ENCODE results near the gene RBKS. TPM values are rescaled to one million over a fixed set of nuclear protein-coding genes. Genes with fewer than 3 reads are reported as not detected.

RBKS gene
- total RNA-seq, 1 experiment from 2014 or later, result 1.7 TPM

DNA sequence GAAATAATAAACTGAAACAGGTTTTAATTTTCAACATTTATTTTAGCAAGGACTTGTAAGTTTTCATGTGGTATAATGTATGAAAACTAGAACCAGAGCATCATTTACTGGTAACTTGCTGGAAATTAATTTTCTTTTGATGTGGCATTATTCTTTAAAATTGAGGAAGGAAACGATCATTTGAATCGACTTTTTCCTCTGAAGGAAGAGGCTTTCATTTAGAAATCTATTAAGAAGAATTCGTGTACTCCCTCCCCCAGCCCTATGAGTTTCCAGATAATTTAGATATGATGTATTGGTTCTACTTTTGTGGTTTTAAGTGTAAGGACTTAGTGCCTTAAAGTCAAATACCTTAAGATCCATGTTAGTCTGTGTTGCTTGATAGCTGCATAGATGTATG is 2.8 kb upstream of the RBKS start:
- Mint-ChIP-seq H3K9me3 (no peaks in the 10 kb centered on the region), H3K36me3 (no peaks in the 10 kb centered on the region), H3K4me3 (no peak overlapping the region), H3K4me1 (peaks cover 8% of the 10 kb centered on the region), H3K27ac (no peak overlapping the region), H3K27me3 (ENCODE audit: low read depth) (no peaks in the 10 kb centered on the region)
- DNase-seq (ENCODE audit: low spot score) (no peak), ATAC-seq (no peak)
- ChIA-PET CTCF (no interaction called here), POLR2A (no interaction called here)
- TF ChIP-seq IRF2 (CRISPR knock-in tag; IDR thresholded peaks at IDR 0.05; ENCODE audit: borderline replicate concordance, low read depth) (no peak), OVOL2 (CRISPR knock-in tag; IDR thresholded peaks at IDR 0.05; ENCODE audit: borderline replicate concordance) (no peak), MXD4 (CRISPR knock-in tag; IDR thresholded peaks at IDR 0.05; ENCODE audit: borderline replicate concordance) (no peak), ZNF232 (CRISPR knock-in tag; IDR thresholded peaks at IDR 0.05) (no peak), ZNF671 (CRISPR knock-in tag; IDR thresholded peaks at IDR 0.05) (no peak), ERG (CRISPR knock-in tag; IDR thresholded peaks at IDR 0.05) (no peak), CDX4 (CRISPR knock-in tag; IDR thresholded peaks at IDR 0.05; ENCODE audit: borderline replicate concordance) (no peak), ZNF425 (CRISPR knock-in tag; conservative IDR thresholded peaks at IDR 0.05) (no peak), ATF2 (CRISPR knock-in tag; IDR thresholded peaks at IDR 0.05; ENCODE audit: borderline replicate concordance, low read depth) (no peak), ZNF396 (CRISPR knock-in tag; IDR thresholded peaks at IDR 0.05; ENCODE audit: borderline replicate concordance) (no peak), SOX15 (CRISPR knock-in tag; IDR thresholded peaks at IDR 0.05) (no peak), RELA (CRISPR knock-in tag; IDR thresholded peaks at IDR 0.05; ENCODE audit: borderline replicate concordance) (no peak), ZNF512 (CRISPR knock-in tag; IDR thresholded peaks at IDR 0.05; ENCODE audit: borderline replicate concordance) (no peak), FOXJ3 (CRISPR knock-in tag; IDR thresholded peaks at IDR 0.05; ENCODE audit: borderline replicate concordance) (no peak), ZNF121 (CRISPR knock-in tag; IDR thresholded peaks at IDR 0.05) (no peak), RORB (CRISPR knock-in tag; IDR thresholded peaks at IDR 0.05) (no peak)
- TF ChIP-seq, protein P1, sequence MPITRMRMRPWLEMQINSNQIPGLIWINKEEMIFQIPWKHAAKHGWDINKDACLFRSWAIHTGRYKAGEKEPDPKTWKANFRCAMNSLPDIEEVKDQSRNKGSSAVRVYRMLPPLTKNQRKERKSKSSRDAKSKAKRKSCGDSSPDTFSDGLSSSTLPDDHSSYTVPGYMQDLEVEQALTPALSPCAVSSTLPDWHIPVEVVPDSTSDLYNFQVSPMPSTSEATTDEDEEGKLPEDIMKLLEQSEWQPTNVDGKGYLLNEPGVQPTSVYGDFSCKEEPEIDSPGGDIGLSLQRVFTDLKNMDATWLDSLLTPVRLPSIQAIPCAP (CRISPR knock-in tag; IDR thresholded peaks at IDR 0.05), result no peak
- TF ChIP-seq, protein P2, sequence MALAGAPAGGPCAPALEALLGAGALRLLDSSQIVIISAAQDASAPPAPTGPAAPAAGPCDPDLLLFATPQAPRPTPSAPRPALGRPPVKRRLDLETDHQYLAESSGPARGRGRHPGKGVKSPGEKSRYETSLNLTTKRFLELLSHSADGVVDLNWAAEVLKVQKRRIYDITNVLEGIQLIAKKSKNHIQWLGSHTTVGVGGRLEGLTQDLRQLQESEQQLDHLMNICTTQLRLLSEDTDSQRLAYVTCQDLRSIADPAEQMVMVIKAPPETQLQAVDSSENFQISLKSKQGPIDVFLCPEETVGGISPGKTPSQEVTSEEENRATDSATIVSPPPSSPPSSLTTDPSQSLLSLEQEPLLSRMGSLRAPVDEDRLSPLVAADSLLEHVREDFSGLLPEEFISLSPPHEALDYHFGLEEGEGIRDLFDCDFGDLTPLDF (CRISPR knock-in tag; IDR thresholded peaks at IDR 0.05), result no peak
- TF ChIP-seq, protein P3, sequence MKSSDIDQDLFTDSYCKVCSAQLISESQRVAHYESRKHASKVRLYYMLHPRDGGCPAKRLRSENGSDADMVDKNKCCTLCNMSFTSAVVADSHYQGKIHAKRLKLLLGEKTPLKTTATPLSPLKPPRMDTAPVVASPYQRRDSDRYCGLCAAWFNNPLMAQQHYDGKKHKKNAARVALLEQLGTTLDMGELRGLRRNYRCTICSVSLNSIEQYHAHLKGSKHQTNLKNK (CRISPR knock-in tag; IDR thresholded peaks at IDR 0.05), result no peak

Measured in WTC11 (cell line).